Uterus (tissue), 4 donors: Measurements from ENCODE around the gene SEC16A. TPM values are rescaled to one million over a fixed set of nuclear protein-coding genes. Genes with fewer than 3 reads are reported as not detected.

Experiments used
- DNase-seq, 2 donors: peaks; one replicate each; pipeline ENCODE4 v3.0.0-alpha.2; 2019 to 2020
- H3K27ac ChIP-seq, 2 donors: fragments of 200-600 bp; sonication (generic); 1 replicate in 1 of 2; 2 replicates in 1 of 2; pipeline ENCODE4 v1.5.1; 2016 to 2018
- H3K27me3 ChIP-seq, 2 donors: fragments of 200-600 bp; sonication (generic); one replicate each; pipeline ENCODE4 v1.5.1; 2018 to 2019; ENCODE audit warnings: control low read depth in 1 of 2
- H3K36me3 ChIP-seq, 2 donors: fragments of 200-600 bp; sonication (generic); one replicate each; pipeline ENCODE4 v1.5.1; 2019; ENCODE audit warnings: control low read depth in 1 of 2
- H3K4me1 ChIP-seq, 2 donors: fragments of 200-600 bp; sonication (generic); one replicate each; pipeline ENCODE4 v1.5.1; 2018 to 2019; ENCODE audit warnings: control low read depth in 1 of 2
- H3K4me3 ChIP-seq, 2 donors: fragments of 200-600 bp; sonication (generic); 1 replicate in 1 of 2; 2 replicates in 1 of 2; pipeline ENCODE4 v1.5.1; 2018 to 2019; ENCODE audit warnings: mild to moderate bottlenecking in 1 of 2
- H3K9me3 ChIP-seq, 2 donors: fragments of 200-600 bp; sonication (generic); one replicate each; pipeline ENCODE4 v1.5.1; 2019; ENCODE audit warnings: control low read depth in 1 of 2
- POLR2A ChIP-seq, 2 donors: fragments of 450-650 bp; IDR thresholded peaks; one replicate each; pipeline ENCODE4 v1.6.1; 2016; ENCODE audit warnings: antibody characterized with exemption in 2 of 2, mild to moderate bottlenecking in 1 of 2, moderate library complexity in 1 of 2
- intact Hi-C: fragments of 100-400 bp; cut with DNase I; formaldehyde crosslinking; loops from one replicate; pipeline ENCODE4 v1.15.1; 2023; ENCODE audit warnings: low total_unique reads
- total RNA-seq, 4 donors: library from RNA; depleted of rRNA in 3 of 4; stranded (reverse); fragments of >200 nt in 3 of 4; gene quantifications; one replicate each; pipeline versions ENCODE4 v1.1.0 to v1.2.4, GENCODE V29; 2014 to 2023
- TF ChIP-seq, protein P1 (sequence below), 4 experiments: fragments of 200-600 bp in 2 of 4; fragments of 450-650 bp in 2 of 4; sonication (generic) in 2 of 4; IDR thresholded peaks; one replicate each; pipeline ENCODE4 v1.5.1; 2016 to 2019; ENCODE audit warnings: antibody characterized with exemption in 4 of 4, mild to moderate bottlenecking in 2 of 4, moderate library complexity in 1 of 4
- donor health status: DM: yes; HTN: yes; CAD: no.

The SEC16A gene
- total RNA-seq, 4 donors from 2014 or later = 18.8 to 73.2 (median 35.1) TPM

- no peak overlapping the region for H3K27ac ChIP-seq
- no peak overlapping the region for H3K4me3 ChIP-seq
- DNase-seq = no peak
- no peaks in the 10 kb centered on the region for H3K9me3 ChIP-seq
- H3K27me3 ChIP-seq = no peaks in the 10 kb centered on the region
- intact Hi-C loops = no loop called here
- TF ChIP-seq POLR2A (IDR thresholded peaks at IDR 0.05) = no peak
- TF ChIP-seq, protein P1, sequence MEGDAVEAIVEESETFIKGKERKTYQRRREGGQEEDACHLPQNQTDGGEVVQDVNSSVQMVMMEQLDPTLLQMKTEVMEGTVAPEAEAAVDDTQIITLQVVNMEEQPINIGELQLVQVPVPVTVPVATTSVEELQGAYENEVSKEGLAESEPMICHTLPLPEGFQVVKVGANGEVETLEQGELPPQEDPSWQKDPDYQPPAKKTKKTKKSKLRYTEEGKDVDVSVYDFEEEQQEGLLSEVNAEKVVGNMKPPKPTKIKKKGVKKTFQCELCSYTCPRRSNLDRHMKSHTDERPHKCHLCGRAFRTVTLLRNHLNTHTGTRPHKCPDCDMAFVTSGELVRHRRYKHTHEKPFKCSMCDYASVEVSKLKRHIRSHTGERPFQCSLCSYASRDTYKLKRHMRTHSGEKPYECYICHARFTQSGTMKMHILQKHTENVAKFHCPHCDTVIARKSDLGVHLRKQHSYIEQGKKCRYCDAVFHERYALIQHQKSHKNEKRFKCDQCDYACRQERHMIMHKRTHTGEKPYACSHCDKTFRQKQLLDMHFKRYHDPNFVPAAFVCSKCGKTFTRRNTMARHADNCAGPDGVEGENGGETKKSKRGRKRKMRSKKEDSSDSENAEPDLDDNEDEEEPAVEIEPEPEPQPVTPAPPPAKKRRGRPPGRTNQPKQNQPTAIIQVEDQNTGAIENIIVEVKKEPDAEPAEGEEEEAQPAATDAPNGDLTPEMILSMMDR (IDR thresholded peaks at IDR 0.05) = no peak
- no peaks in the 10 kb centered on the region for H3K4me1 ChIP-seq
- no peaks in the 10 kb centered on the region for H3K36me3 ChIP-seq
These were observed 10.9 kb downstream of the SEC16A start for GRCh38 chr9:136471802-136472487.

- H3K36me3 ChIP-seq = no peaks in the 10 kb centered on the region
- no peak for DNase-seq
- intact Hi-C loops = no loop called here
These were observed 11.9 kb downstream of the SEC16A start for GRCh38 chr9:136470792-136471469.

GRCh38 chr9:136470356-136470755, 12.5 kb downstream of the SEC16A start:
- TF ChIP-seq, protein P1 (IDR thresholded peaks at IDR 0.05) = no peak
- no peak for TF ChIP-seq POLR2A (IDR thresholded peaks at IDR 0.05)
- DNase-seq = no peak
- Histone ChIP-seq H3K4me3 (no peak overlapping the region), H3K9me3 (no peaks in the 10 kb centered on the region), H3K36me3 (no peaks in the 10 kb centered on the region), H3K27ac (no peak overlapping the region), H3K4me1 (no peaks in the 10 kb centered on the region), H3K27me3 (no peaks in the 10 kb centered on the region)
- intact Hi-C loops = no loop called here

More at GRCh38 chr9:136470792-136471469, 11.9 kb downstream of the SEC16A start:
- no peaks in the 10 kb centered on the region for H3K4me1 ChIP-seq
- H3K27me3 ChIP-seq = no peaks in the 10 kb centered on the region
- TF ChIP-seq, protein P1 (IDR thresholded peaks at IDR 0.05) = no peak
- TF ChIP-seq POLR2A (IDR thresholded peaks at IDR 0.05) = no peak
- no peak overlapping the region for H3K27ac ChIP-seq
- no peak overlapping the region for H3K4me3 ChIP-seq
- no peaks in the 10 kb centered on the region for H3K9me3 ChIP-seq

DNA sequence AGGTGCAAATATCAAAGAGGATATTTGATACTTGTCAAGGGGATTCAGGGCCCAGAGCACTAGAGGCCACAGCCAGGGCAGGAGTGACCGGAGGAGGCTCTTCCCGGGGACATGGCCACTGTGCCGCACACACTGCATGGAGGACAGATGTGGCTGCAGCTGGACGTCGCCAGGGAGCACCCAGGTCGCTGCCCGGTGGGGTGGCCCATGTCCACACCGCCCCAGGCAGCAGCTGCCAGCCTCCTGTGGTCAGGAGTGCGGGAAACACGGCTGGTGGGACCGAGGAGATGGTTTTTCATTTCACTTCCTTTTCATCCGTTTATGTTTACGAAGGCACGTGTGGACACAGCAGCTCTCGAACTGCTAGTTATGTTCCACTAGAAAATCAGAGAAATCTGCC, 15.1 kb downstream of the SEC16A start:
- intact Hi-C loops = no loop called here
- Histone ChIP-seq H3K27me3 (no peaks in the 10 kb centered on the region), H3K9me3 (no peaks in the 10 kb centered on the region), H3K27ac (no peak overlapping the region), H3K4me1 (no peaks in the 10 kb centered on the region), H3K4me3 (no peak overlapping the region), H3K36me3 (no peaks in the 10 kb centered on the region)
- DNase-seq = no peak
- TF ChIP-seq POLR2A (IDR thresholded peaks at IDR 0.05) = no peak
- TF ChIP-seq, protein P1 (IDR thresholded peaks at IDR 0.05) = no peak

GRCh38 chr9:136466155-136466541, 16.7 kb downstream of the SEC16A start:
- no peak overlapping the region for H3K4me3 ChIP-seq
- no peaks in the 10 kb centered on the region for H3K4me1 ChIP-seq
- no peak overlapping the region for H3K27ac ChIP-seq
- no peak for DNase-seq
- H3K27me3 ChIP-seq = no peaks in the 10 kb centered on the region
- TF ChIP-seq, protein P1 (IDR thresholded peaks at IDR 0.05) = no peak
- TF ChIP-seq POLR2A (IDR thresholded peaks at IDR 0.05) = no peak
- H3K9me3 ChIP-seq = no peaks in the 10 kb centered on the region
- H3K36me3 ChIP-seq = no peaks in the 10 kb centered on the region
- intact Hi-C loops = no loop called here
